ENCODE results near the gene FN3KRP. TPM values are rescaled to one million over a fixed set of nuclear protein-coding genes. Genes with fewer than 3 reads are reported as not detected.

Gene FN3KRP
- total and polyA plus RNA-seq, 2 of the 13 experiments (the other 11 are each of a cell fraction or from before 2014, with no cell fraction given): 22.4 to 28.2 TPM

GRCh38 chr17:82775001-82775823 is 58.7 kb downstream of the FN3KRP start (continued):
- TF ChIP-seq ASH2L (IDR thresholded peaks at IDR 0.05; ENCODE audit: insufficient read length, low read depth, low read length) (no peak), MAZ (IDR thresholded peaks at IDR 0.05; ENCODE audit: borderline replicate concordance, low read depth, low read length) (no peak), MAZ (CRISPR knock-in tag; IDR thresholded peaks at IDR 0.05; ENCODE audit: low read depth) (0 out of 2 replicates have a peak, but pooled peaks have one; percentile 53), ZNF839 (CRISPR knock-in tag; IDR thresholded peaks at IDR 0.05; ENCODE audit: borderline replicate concordance) (peak; percentile 59; the same call in 1 of the 2 replicates), ZNF143 (CRISPR knock-in tag; IDR thresholded peaks at IDR 0.05) (no peak), HMG20A (CRISPR knock-in tag; IDR thresholded peaks at IDR 0.05; ENCODE audit: borderline replicate concordance) (no peak), ZNF234 (CRISPR knock-in tag; conservative IDR thresholded peaks at IDR 0.05) (no peak), PREB (CRISPR knock-in tag; IDR thresholded peaks at IDR 0.05) (no peak), ZNF333 (CRISPR knock-in tag; IDR thresholded peaks at IDR 0.05; ENCODE audit: borderline replicate concordance) (0 out of 2 replicates have a peak, but pooled peaks have one; percentile 15), STAT5B (CRISPR knock-in tag; IDR thresholded peaks at IDR 0.05) (no peak), CREBL2 (CRISPR knock-in tag; IDR thresholded peaks at IDR 0.05; ENCODE audit: borderline replicate concordance) (no peak), ZSCAN9 (CRISPR knock-in tag; IDR thresholded peaks at IDR 0.05; ENCODE audit: borderline replicate concordance) (no peak), ZFP62 (CRISPR knock-in tag; IDR thresholded peaks at IDR 0.05) (no peak), THAP8 (CRISPR knock-in tag; IDR thresholded peaks at IDR 0.05; ENCODE audit: borderline replicate concordance) (no peak), CBX2 (IDR thresholded peaks at IDR 0.05; ENCODE audit: low read depth, low read length) (no peak), CBX2 (CRISPR knock-in tag; IDR thresholded peaks at IDR 0.05; ENCODE audit: low read depth) (no peak), ZNF567 (CRISPR knock-in tag; IDR thresholded peaks at IDR 0.05; ENCODE audit: borderline replicate concordance) (no peak), TP53 (CRISPR knock-in tag; conservative IDR thresholded peaks at IDR 0.05) (no peak), EEA1 (CRISPR knock-in tag; IDR thresholded peaks at IDR 0.05; ENCODE audit: borderline replicate concordance) (no peak; the same call in 1 of the 2 replicates)
